GM21515 (cell line): ENCODE data around the gene FXYD3.
A peak's percentile ranks its signal among the peaks of the same experiment; 100 is the strongest.

Experiments
- ATAC-seq: cut with Tn5 transposase; IDR thresholded peaks from one replicate; pipeline ENCODE4 v1.9.1; 2021; ENCODE audit not compliant: unreplicated experiment

Gene FXYD3, protein sequence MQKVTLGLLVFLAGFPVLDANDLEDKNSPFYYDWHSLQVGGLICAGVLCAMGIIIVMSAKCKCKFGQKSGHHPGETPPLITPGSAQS

DNA sequence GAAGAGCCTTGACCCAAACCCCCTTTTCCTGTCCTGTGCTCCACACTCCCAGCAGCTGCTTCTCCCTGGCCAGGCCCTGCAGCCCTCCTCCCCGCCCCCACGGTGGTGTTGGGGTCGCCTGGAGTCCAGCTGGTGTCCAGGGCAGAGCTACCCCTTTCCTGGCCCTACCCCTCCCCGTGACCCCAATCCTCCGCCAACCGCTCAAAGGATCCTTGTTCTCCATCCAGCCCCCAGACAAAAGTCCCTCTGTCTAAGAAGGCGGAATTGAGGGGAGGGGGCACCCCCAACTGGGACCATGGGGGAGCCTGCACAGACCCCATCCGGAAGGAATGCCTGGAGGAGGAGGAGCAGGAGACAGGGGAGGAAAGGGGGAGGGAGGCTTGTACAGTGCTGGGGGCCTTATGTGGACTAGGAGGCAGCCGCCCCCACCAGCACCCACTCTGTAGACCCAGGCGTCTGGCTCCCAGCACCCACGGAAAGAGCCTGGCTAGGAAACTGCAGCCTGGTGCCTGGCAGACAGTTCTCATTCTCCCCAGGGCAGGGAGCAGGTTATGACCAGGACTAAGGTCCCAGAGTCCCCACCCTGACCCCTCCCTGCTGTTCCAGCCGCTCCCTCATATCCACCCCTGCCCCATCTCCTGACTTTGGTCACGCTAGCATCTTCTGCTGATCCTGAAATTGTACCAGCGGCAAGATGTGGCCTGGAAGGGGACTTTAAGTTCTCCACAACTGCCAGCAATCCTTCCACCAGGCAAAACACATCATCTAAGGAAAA lies at the start of gene FXYD3:
Gene FXYD3 (plus strand): TSS at position 647 of the 775 bp plus-strand sequence. CDS start 3,554 bp downstream, outside the sequence.
- ATAC-seq, result no peak

DNA sequence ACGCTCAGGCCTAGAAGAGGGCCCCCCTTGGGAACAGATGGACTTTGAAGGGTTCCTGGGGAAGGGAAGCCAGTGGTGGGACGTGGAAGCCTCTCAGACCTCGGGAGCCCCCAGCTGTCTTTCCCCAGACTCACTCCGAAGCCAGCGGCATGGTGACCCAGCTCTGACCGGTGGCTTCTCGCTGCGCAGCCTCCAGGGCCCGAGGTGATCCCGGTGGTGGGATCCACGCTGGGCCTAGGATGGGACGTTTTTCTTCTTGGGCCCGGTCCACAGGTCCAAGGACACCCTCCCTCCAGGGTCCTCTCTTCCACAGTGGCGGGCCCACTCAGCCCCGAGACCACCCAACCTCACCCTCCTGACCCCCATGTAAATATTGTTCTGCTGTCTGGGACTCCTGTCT lies 49.5 kb upstream of the FXYD3 start:
- no peak for ATAC-seq

DNA sequence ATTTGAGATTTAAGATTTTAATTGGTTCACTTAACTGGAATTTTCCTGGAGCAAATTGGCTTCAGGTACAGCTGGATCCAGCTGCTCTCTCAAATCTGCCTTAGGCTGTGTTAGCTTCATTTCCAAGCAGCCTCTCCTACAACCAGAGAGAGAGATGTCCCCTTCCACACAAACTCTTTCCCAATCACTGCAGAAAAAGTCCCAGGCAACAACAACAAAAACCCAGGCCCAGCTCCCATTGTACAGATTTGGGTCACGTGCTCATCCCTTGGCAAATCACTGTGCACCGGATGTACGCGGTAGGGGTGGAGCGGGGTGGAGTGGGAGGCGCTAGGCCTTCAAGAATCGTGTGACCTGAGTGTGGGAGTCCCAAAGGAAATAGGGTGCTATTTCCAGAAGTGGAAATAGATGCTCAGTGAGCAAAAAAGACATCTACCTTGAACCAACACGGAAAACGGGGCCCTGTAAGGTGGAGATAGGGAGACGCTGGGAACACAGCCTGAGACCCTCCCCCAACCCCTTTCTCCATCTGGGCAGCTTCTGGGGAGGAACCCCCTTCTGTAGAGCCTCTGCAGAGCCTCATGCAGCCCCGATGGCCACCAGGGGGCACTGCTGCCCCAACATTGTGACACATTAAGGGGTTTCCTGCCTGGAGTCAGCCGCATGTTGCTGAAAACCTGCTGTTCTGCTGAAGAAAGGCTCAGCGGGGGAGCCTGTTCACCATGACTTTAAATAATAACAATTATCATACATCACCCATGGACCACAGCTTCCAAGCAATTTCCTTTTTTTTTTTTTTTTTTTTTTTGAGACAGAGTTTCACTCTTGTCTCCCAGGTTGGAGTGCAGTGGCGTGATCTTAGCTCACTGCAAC lies 48.7 kb upstream of the FXYD3 start:
- ATAC-seq, result peak; percentile 61

DNA sequence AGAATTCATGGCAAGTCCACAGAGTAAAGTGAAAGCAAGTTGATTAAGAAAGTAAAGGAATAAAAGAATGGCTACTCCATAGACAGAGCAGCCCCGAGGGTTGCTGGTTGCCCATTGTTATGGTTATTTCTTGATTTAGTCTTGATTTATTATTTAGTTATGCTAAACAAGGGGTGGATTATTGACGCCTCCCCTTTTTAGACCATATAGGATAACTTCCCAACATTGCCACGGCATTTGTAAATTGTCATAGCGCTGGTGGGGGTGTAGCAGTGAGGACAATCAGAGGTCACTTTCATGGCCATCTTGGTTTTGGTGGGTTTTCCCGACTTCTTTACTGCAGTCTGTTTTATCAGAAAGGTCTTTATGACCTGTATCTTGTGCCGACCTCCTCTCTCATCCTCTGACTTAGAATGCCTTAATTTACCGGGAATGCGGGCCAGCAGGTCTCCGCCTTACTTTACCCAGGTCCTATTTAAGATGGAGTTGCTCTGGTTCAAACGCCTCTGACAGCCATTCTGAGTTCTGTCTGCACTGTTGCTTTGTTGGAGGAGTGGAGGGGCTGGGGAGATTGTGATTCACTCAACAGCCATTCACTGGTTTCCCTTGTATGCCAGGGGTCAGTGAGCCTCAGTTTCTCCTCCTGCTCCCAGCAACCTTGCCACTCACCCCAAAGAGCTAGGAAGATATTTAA lies 46.5 kb upstream of the FXYD3 start:
- no peak for ATAC-seq

DNA sequence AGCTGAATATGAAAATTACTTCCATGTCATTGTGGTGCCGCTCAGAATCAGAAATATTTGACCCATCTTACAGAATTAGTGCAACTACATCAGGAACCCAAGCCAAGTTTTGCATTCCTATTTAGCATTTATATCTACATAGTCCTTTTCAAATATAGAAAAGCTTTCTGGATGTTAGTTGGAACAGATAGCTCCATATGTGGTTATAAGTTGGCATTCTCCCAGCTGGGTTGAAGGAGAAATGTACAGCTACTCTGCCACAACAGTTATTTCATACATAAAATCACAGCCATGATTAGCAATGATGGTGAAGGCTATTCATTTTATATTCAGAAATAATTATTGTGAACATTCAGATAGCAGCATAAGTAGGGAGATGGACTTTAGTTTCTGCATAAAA lies 45.9 kb upstream of the FXYD3 start:
- ATAC-seq, result no peak

DNA sequence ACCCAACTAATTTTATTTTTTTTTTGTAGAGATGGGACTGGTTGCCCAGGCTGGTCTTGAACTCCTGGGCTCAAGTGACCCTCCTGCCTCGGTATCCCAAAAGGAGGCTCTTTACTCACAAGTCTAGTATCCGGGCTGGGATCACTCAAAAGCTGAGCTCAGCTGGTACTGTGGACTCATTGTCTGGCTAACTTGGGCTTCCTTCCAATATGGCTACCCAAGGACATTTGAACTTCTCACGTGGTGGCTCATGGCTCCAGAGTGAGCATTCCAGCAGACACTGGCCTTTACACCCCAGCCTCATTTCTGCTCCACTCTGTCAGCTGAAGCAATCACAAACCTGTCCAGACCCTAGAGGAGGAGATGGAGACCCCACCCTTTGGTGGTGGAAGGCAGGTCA lies 45.2 kb upstream of the FXYD3 start:
- no peak for ATAC-seq

DNA sequence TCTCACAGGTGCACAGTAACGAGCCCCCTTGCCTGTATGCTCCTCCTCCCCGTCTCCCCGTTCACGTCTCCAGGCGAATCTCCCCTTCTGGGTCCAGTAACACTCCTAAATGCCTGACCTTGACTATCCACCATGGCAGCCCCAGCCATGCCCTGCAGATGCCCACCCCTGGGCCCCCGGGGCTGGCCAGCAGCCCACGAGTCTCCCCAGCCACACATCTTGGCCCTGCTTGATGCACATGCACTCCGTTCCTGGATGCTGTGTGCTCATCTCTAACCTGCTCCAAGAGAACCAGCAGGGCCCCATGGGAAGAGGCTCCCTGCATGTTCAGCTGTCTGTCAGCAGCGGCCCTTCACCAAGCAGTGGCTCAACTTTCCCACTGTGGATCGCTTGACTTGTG lies 42.1 kb upstream of the FXYD3 start:
- no peak for ATAC-seq

DNA sequence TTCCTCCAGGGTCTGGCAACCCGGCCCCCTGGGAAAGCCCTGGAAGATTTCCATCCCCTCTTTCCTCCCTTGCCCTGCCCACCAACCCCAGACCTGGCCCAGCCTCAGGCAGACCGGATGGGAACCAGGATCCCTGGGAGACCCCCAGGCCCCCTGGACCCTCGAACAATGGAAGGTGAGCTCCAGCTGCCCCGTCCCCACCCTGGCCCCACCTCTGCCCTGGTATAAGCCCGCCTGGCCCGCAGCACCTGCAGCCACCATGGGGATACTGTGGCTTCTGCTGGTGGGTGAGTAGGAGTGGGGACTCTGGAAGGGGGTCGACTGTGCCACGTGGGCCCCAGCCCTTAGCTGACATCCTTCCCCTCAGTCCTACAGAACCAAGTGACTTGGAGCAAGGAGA lies 41.7 kb upstream of the FXYD3 start:
- no peak for ATAC-seq

DNA sequence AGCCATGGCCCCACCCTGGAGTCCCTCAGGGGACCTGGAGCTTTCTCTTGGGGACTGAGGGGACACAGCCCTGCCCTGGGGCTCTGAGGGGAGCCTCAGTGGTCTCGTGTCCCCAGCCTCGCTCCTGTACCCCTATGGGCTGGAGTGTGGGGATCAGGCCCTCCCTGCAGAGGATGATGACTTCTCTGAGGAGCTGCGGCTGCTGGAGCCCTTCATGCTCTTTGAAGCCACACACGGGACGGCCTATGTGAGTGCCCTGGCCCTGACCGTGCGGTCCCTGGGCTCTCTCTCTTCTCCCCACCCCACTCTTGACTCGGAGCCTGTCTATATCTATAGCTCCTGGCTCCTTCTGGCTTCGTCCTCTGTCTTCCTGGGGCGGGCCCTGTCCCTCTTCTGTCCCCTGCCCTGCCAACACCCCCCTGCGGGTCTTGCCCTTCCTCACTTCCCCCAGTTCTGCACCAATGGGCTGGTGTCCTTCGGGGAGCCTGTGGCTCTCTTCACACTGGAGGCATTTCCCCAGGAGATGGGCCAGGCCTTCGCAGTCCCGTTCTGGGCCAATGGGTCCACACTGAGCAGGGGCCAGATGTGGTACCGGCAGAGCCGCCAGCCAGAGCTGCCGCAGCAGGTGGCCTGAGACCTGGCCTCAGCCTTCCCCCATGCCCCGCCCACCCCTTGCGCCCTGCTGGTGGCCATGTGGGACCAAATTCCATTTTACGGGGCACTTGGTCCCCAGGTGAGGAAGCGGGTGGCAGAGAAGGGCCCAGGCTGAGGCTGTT lies 41.0 kb upstream of the FXYD3 start:
- ATAC-seq, result no peak

DNA sequence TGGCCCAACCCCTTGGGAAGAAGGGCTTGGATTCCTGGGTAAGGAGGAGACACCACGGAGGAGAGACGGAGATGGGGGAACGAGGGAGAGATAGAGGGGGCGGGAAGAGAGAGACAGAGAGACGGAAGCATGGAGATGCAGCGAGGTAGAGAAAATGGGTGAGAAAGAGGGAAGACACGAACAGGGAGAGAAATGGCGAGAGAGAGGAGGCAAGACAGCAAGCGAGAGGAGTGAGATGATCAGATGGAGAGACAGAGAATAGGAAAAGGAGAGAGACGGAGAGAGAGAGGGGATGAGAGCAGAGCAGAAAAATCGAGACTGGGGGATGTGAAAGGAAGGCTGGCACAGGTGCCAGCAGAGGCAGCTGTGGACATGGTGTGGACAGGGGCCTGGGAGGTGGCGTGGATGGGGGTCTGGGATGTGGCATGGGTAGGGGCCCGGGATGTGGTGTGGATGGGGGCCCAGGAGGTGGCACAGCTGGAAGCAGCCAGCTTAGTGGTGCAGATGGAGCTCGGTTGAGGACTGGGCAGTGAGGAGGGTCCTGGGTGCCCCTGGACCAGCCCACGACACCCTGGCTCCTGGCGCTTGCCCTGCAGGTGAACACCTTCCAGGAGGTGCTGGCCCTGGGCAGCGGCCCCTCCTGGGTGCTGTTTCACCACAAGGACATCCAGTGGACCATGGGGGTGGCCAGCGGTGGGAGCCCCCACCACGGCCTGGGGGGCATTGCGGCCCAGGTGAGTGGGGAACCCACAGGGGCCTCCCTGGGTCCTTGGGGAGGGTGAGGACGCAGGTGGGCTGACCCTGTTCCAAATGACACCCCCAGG lies 40.2 kb upstream of the FXYD3 start:
- no peak for ATAC-seq

DNA sequence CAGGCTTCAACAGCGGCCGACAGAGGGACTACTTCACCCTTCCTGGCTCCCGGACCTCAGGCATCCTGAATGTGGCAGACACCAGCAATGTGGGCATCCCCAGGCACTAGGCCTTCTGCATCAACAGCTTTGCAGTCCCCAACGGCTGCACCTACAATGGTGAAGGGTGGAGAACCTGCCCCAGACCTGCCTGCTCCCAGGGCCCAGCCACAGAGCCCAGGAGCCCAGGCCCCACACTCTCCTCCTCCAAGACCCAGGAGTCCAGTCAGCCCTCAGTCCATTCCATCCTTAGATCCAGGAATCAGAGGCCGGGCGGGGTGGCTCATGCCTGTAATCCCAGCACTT lies 39.6 kb upstream of the FXYD3 start:
- ATAC-seq, result no peak

DNA sequence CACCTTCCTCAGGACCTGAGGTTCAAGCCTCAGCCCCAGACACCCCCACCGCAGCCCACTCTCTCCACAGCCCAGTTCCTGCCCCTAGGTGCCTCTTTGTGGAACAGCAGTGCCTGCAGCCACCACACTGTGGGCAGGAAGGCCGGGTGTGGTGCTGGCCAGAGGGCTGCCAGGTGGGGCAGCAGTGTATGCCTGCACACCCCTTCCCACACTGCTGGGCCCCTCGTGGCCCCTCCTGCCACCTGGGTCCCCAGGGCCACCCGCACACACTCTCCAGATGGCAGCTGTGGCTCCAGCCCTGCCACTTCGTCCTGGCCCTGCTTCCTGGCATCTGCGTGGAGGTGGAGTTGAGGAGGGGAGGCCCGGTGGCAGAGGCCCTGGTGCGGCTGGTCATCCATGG lies 39.0 kb upstream of the FXYD3 start:
- no peak for ATAC-seq

DNA sequence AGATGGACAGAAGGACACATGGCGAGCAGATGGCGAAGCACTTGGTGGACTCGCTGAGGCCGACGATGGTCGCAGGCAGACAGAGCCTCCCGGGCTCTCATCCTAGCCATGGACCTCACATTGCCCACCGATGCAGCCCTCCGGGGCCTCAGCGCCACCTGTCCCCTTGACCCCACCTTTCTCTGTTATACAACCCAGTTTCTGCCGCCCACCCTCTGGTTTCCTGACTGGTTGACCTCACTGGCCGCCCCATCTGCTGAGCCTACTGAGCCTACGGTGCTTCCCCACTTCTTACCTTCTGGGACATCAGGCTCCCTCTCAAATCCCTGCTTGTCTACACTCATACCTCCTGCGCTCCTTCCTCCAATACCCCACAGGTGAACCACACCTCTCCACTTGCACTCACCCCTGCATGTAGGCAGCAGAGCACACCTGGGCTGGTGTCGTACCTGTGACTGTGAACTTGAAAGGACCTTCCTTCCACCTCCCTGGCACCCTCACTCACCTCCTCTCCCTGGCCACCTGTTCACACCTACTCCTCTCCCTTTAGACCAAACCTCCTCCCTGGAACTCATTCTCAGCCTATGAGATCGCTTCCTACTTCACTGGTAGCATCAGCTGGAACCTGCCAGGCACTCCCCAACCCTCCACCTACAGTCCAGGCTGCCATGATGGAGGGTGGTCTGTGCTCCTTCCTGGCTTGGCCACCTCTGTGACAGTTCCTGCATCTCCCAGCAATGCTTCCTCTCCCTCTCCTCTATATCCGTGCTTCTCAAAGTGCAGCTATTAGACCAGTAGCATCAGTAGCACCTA lies 38.0 kb upstream of the FXYD3 start:
- ATAC-seq, result no peak

DNA sequence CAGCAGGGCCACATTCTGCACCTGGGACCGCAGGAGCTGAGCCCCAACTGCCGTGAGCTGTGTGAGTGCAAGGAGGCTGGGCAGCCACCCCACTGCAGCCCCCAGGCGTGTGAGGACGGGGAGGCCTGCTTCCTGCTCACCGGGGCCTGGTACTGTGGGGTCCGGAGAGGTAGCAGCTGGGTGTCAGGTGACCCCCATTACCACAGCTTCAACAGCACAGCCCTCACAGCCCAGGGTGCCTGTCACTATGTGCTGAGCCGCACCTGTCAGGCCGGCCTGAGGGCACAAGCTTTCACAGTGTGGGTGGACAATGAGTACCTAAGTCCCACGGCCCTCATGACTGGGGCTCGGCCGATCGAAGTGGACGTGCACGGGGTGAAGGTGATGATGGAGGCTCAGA lies 35.8 kb upstream of the FXYD3 start:
- ATAC-seq, result no peak

DNA sequence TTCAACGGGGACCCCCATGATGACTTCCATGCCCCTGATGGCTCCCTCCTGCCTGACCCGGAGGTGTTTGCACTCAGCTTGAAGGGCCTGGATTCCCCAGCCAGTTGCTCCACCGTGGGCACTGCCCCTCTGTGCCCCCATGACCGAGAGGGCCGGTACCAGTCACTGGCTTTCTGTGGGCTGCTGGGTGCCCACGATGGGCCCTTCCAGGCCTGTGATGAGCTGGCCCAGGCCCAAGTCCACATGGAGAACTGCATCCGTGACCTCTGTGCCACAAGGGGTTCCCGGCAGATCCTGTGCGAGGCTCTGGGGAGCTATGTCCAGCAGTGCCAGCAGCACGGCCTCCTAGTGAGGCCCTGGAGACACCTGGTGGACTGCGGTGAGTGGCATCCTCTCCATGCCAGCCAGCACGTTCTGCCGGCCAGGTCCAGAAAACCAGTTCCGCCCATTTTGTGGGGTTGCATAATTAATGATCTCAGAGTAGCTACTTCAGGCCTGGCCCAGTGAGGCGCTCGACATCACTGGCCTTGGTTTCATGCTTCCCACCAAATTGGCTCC lies 34.9 kb upstream of the FXYD3 start:
- no peak for ATAC-seq

DNA sequence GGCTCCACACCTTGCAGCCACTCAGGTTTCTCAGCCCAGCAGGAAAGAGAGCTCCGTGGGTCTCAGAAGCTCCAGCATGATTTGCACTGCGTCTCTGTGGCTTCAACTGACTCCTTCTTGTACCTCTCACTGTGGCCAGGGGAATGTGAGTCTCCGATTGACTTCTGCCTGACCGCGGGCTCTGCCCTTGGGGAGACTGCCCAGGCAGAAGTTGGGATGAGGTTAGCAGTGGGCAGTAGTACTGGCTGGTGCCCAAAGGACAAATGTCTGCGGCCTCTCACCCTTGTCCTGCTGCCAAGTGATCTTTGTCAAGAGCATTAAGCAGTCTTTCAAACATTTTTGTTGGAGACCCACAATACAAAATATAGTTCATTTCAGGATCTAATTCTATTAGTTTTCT lies 34.4 kb upstream of the FXYD3 start:
- ATAC-seq, result no peak

DNA sequence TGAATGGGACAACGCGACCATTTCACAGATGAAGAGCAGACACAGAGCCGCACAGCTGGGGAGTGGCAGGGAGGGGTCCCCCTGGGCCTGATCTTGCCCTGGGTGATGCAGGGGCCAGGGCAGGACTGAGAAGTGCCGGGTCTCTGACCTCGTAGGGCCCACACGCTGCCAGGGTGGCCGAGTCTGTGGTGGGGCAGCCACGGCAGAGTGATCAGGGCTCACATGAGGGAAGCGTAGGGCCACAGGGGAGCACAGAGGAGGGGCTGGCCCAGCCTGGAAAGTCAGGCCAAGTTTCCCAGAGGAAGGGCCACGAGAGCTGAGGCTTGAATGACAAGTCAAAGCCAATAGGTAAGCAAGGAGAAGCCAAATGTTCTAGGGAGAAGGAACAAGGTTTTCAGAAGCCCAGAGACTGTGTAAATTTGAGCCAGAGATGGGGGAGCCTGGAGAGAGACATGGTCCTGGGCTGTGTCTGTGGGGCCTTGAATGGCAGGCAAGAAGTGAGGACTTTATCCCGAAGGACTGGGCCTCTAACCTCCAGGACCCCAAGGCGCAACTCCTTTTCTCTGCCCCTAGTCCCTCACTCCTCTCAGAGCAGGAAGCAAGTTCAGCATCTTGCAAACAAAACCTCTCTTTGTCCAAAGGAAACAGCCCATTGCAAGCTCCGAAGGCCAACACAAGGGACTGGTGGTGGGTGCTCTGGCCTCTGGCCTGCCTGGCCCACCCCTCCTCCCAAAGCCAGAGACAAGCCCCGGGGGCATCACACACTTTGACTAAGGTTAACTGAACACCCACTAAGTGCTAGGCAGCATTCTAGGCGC lies 31.7 kb upstream of the FXYD3 start:
- no peak for ATAC-seq

DNA sequence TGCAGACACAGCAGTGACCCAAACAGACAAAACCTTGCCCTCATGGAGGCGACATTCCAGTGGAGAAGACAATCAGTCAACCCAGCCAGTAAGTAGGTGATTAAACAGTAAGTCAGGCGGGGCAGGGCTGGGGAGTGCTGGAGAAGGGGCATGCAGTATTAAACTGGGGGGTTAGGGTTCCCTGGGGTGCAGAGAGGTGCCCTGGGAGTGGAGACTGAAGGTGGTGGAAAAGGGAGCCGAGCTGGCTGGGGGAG lies 31.2 kb upstream of the FXYD3 start:
- no peak for ATAC-seq
